CD4-positive, alpha-beta T cell treated with Interleukin-4 for 4 hours (primary cell): ENCODE results near the gene CEND1.
"Not testable (repeated sequence)": the region's sequence is repeated elsewhere in the genome, so short reads cannot be mapped to it uniquely, and the experiment has no call there.

Experiments used
- DNase-seq: peaks from one replicate; pipeline ENCODE4 v3.0.0-alpha.2; 2020

CEND1 gene

DNA sequence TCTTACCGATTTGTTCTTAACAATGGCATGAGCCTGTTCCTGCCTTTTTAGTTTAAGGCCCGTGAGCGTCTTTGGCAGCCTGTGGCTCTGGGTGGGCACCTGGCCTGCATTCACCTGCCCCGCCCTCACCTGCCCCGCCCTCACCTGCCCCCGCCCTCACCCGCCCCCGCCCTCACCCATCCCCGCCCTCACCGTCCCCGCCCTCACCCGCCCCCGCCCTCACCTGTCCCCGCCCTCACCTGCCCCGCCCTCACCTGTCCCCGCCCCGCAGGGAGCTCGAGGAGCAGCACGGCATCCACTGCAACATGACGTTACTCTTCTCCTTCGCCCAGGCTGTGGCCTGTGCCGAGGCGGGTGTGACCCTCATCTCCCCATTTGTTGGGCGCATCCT, 26.8 kb downstream of the CEND1 start:
- DNase-seq: no peak

GRCh38 chr11:762421-763072, 27.3 kb downstream of the CEND1 start:
- no peak for DNase-seq

- DNase-seq: no peak
Measured at GRCh38 chr11:761526-762108, 28.3 kb downstream of the CEND1 start.

GRCh38 chr11:760236-760635, 29.7 kb downstream of the CEND1 start:
- no peak for DNase-seq

GRCh38 chr11:749731-750130, 40.2 kb downstream of the CEND1 start:
- DNase-seq: no peak

DNA sequence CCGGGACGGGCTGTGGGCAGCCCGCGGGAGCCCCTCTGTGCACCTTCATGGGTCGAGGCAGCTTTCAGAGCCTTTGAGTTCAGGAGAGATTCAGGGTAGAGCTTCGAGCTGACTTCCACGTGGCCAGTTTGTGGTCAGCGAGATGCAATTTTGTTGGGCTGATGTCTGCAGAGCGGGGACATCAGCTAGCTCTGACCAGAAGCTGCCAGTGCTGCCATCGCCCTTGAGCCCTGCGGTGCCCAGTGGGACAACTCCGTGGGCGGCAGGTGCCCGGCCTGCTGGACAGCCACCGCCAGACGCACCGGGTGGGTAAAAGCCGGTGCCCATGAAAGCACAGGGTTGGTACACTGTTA, 41.9 kb downstream of the CEND1 start:
- DNase-seq: no peak

- peak; percentile 80 for DNase-seq
Measured at GRCh38 chr11:747158-748006, 42.5 kb downstream of the CEND1 start, which contains the start of gene TALDO1. TSS of gene TALDO1 (plus strand) at chr11:747464. CDS start at chr11:747482, 18 bp downstream.

DNA sequence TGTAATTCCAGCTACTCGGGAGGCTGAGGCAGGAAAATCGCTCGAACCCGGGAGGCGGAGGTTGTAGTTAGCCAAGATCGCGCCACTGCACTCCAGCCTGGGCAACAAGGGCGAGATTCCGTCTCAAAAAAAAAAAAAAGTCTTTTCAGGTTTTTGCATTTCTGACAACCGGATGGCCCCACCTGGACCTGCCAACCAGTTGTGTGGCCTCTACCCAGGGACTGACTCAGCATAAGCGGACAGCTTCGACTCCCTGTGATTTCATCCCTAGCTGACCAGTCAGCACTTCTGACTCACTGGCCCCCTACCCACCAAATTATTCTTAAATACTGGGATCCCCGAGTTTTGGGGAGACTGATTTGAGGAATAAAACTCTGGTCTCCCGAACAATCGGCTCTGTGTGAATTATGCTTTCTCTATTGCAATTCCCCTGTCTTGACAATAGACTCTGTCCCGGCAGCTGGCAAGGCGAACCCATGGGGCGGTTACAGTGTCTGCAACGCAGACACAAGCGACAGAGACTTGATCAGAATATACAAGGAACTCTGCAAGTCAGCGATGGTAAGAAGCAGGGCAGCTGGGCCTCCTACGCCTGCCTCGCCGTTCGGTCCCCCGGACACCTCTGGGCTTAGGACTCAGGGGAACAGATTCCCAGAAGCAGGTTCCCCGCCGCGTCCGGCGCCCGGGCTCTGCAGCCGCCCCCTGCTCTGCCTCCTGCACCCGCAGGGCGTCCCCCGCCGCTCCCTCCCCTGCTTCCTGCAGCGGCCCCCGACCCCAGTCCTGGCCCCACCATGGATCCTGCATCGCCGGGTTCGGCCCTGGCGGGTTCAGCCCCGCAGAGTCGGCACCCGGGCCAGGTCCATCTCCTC, 43.4 kb downstream of the CEND1 start:
- no peak for DNase-seq

GRCh38 chr11:745428-745827, 44.5 kb downstream of the CEND1 start:
- no peak for DNase-seq

GRCh38 chr11:742571-743201, 47.2 kb downstream of the CEND1 start:
- DNase-seq: no peak

DNA sequence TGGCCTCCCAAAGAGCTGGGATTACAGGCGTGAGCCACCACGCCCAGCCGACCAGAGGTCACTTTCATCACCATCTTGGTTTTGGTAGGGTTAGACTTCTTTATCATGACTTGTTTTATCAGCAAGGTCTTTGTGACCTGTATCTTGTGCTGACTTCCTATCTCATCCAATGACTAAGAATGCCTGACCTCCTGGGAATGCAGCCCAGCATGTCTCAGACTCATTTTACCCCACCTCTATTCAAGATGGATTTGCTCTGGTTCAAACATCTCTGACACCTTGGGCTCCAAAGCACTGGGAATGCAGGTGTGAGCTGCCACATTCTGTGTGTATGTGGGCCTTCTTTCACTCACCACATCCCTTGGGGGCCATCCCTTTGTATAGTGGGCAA, 47.7 kb downstream of the CEND1 start:
- no peak for DNase-seq

DNA sequence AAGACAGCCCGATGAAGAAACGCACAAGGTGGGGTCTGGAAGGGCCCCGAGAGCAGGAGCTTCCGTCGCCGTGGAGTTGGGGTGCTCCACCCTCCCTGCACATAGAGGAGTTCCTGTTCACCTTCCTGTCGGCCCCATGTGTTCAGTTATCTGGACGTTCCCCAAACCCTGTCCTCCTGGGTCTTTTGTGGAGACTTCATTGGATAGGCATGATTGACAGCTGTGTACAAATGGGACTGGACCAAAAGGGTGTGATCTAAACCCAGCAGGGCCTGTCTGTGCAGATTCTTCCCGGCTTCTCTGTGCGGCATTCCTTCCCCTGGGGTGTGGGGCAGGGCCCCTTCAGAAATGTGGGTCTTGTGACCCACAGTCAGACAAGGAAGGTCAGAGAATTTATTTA, 52.0 kb downstream of the CEND1 start:
- not testable (repeated sequence) for DNase-seq

- no peak for DNase-seq
Measured at GRCh38 chr11:737366-737765, 52.5 kb downstream of the CEND1 start.
